Sigmoid colon (tissue), 7 donors: Measurements from ENCODE around the gene OLFML2B. TPM values are rescaled to one million over a fixed set of nuclear protein-coding genes. Genes with fewer than 3 reads are reported as not detected.

Source experiments
- DNase-seq: peaks from one replicate; pipeline ENCODE4 v3.0.0-alpha.2; 2019
- H3K27ac ChIP-seq, 4 donors: fragments of 200-600 bp; sonication (generic); one replicate each; pipeline ENCODE4 v1.5.1; 2016 to 2019; ENCODE audit warnings: mild to moderate bottlenecking in 1 of 4
- H3K27me3 ChIP-seq, 3 donors: fragments of 200-600 bp; sonication (generic); one replicate each; pipeline ENCODE4 v1.5.1; 2019; ENCODE audit warnings: mild to moderate bottlenecking in 1 of 3
- H3K36me3 ChIP-seq, 4 donors: fragments of 200-600 bp; sonication (generic); one replicate each; pipeline ENCODE4 v1.5.1; 2016 to 2019
- H3K4me1 ChIP-seq, 4 donors: fragments of 200-600 bp; sonication (generic); one replicate each; pipeline ENCODE4 v1.5.1; 2017 to 2019
- H3K4me3 ChIP-seq, 4 donors: fragments of 200-600 bp; sonication (generic); one replicate each; pipeline ENCODE4 v1.5.1; 2017 to 2019; ENCODE audit warnings: mild to moderate bottlenecking in 2 of 4, moderate library complexity in 1 of 4
- H3K9me3 ChIP-seq, 4 donors: fragments of 200-600 bp in 3 of 4; sonication (generic) in 3 of 4; one replicate each; pipeline versions ENCODE4 v1.5.1 to v1.6.1; 2013 to 2019
- EP300 ChIP-seq, 4 donors: sonication (generic); formaldehyde crosslinking; IDR thresholded peaks; one replicate each; pipeline ENCODE4 v1.6.1; 2017; ENCODE audit warnings: antibody characterized with exemption in 4 of 4
- POLR2A ChIP-seq, 2 donors: fragments of 450-650 bp; IDR thresholded peaks; one replicate each; pipeline ENCODE4 v1.6.1; 2016; ENCODE audit warnings: antibody characterized with exemption in 2 of 2, mild to moderate bottlenecking in 2 of 2, moderate library complexity in 2 of 2
- POLR2AphosphoS5 ChIP-seq, 4 donors: sonication (generic); formaldehyde crosslinking; IDR thresholded peaks; one replicate each; pipeline ENCODE4 v1.6.1; 2017; ENCODE audit warnings: antibody characterized with exemption in 4 of 4
- WGBS, 2 donors: extraction: QIAGEN DNeasy Blood & Tissue Kit; methylation state at CpG; one replicate each; pipeline ENCODE4 v1.1.7; 2013; 5-methylcytosine and 5-hydroxymethylcytosine counted together
- intact Hi-C: fragments of 100-400 bp; cut with DNase I; formaldehyde crosslinking; loops from one replicate; pipeline ENCODE4 v1.15.1; 2023
- polyA plus RNA-seq, 3 donors: library from polyadenylated mRNA; stranded (reverse); fragments of 200-250 nt; gene quantifications; one replicate each; pipeline ENCODE4 v1.2.3, GENCODE V29; 2013
- total RNA-seq, 4 donors: library from RNA; depleted of rRNA; stranded (reverse); fragments of >200 nt; gene quantifications; one replicate each; pipeline ENCODE4 v1.1.0, GENCODE V29; 2016
- TF ChIP-seq, protein P1 (sequence below), 4 experiments: fragments of 450-650 bp in 3 of 4; fragments of 200-600 bp in 1 of 4; IDR thresholded peaks; one replicate each; pipeline ENCODE4 v1.5.1; 2016 to 2019; ENCODE audit warnings: antibody characterized with exemption in 4 of 4, mild to moderate bottlenecking in 3 of 4, moderate library complexity in 2 of 4
- donor health status: healthy with polysubstance abuse.
- donor health status: Bipolar disorder and iron deficiency.
- donor health status: healthy.

OLFML2B gene
- total and polyA plus RNA-seq, 7 donors = 1.2 to 27.4 (median 14.3) TPM

DNA sequence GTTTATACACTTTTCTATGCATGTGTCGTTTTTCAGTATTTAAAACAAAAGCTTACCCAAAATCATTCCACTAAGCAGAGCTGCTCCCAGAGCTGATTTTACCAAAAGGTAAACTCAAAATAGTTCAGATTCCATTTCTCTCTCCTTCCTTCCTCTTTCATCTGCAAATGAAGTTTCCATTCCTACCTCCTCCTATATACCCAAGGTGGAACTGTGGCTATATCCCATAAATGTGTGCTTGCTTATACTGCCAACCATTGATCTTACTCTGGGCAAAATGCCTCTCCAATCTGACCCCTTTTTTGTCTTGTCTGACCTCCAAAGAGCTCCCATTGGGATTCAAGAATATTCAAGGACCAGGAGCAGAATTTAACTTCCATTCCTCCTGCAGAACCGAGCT lies 9.5 kb downstream of the OLFML2B start:
- 80 to 82% methylated on average over 2 of the region's 2 CpGs for WGBS, 2 donors
- H3K36me3 ChIP-seq = peaks cover 0 to 55% (median 4%) of the 10 kb centered on the region in 4 donors
- intact Hi-C loops = no loop called here

DNA sequence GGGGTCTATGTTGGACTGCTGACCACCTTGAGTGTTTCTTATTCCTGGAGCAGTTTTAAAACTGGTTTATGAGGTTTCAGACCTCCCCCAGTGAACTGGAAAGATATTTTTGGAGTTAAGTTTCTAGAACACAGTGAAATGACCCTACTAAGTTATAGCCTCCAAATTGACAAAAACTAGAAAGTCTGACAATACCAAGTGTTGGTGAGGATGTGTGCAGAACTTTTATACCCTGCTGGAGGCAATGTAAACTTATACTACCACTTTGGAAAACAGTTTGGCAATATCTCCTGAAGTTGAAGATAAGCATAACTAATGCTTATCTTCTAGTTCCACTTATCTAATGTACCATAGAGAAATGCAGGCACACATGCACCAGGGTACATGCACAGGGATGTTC lies 10.4 kb downstream of the OLFML2B start:
- peaks cover 0 to 40% (median 21%) of the 10 kb centered on the region in 4 donors for H3K4me1 ChIP-seq
- no peak overlapping the region for H3K4me3 ChIP-seq
- no peaks in the 10 kb centered on the region for H3K9me3 ChIP-seq
- H3K27me3 ChIP-seq = no peaks in the 10 kb centered on the region
- no peak overlapping the region for H3K27ac ChIP-seq
- TF ChIP-seq POLR2AphosphoS5 (IDR thresholded peaks at IDR 0.05) (no peak), POLR2A (IDR thresholded peaks at IDR 0.05) (no peak), EP300 (IDR thresholded peaks at IDR 0.05) (no peak)
- TF ChIP-seq, protein P1, sequence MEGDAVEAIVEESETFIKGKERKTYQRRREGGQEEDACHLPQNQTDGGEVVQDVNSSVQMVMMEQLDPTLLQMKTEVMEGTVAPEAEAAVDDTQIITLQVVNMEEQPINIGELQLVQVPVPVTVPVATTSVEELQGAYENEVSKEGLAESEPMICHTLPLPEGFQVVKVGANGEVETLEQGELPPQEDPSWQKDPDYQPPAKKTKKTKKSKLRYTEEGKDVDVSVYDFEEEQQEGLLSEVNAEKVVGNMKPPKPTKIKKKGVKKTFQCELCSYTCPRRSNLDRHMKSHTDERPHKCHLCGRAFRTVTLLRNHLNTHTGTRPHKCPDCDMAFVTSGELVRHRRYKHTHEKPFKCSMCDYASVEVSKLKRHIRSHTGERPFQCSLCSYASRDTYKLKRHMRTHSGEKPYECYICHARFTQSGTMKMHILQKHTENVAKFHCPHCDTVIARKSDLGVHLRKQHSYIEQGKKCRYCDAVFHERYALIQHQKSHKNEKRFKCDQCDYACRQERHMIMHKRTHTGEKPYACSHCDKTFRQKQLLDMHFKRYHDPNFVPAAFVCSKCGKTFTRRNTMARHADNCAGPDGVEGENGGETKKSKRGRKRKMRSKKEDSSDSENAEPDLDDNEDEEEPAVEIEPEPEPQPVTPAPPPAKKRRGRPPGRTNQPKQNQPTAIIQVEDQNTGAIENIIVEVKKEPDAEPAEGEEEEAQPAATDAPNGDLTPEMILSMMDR (IDR thresholded peaks at IDR 0.05) = no peak
- H3K36me3 ChIP-seq = peaks cover 0 to 46% (median 4%) of the 10 kb centered on the region in 4 donors
- intact Hi-C loops = no loop called here
- DNase-seq = no peak

More for the DNA sequence above, 9.5 kb downstream of the OLFML2B start:
- H3K9me3 ChIP-seq = no peaks in the 10 kb centered on the region
- no peak for DNase-seq
- no peaks in the 10 kb centered on the region for H3K27me3 ChIP-seq
- peaks cover 0 to 49% (median 24%) of the 10 kb centered on the region in 4 donors for H3K4me1 ChIP-seq
- H3K4me3 ChIP-seq = no peak overlapping the region
- TF ChIP-seq POLR2A (IDR thresholded peaks at IDR 0.05) = no peak
- no peak for TF ChIP-seq POLR2AphosphoS5 (IDR thresholded peaks at IDR 0.05)
- TF ChIP-seq, protein P1 (IDR thresholded peaks at IDR 0.05) = no peak
- no peak for TF ChIP-seq EP300 (IDR thresholded peaks at IDR 0.05)
- no peak overlapping the region for H3K27ac ChIP-seq

DNA sequence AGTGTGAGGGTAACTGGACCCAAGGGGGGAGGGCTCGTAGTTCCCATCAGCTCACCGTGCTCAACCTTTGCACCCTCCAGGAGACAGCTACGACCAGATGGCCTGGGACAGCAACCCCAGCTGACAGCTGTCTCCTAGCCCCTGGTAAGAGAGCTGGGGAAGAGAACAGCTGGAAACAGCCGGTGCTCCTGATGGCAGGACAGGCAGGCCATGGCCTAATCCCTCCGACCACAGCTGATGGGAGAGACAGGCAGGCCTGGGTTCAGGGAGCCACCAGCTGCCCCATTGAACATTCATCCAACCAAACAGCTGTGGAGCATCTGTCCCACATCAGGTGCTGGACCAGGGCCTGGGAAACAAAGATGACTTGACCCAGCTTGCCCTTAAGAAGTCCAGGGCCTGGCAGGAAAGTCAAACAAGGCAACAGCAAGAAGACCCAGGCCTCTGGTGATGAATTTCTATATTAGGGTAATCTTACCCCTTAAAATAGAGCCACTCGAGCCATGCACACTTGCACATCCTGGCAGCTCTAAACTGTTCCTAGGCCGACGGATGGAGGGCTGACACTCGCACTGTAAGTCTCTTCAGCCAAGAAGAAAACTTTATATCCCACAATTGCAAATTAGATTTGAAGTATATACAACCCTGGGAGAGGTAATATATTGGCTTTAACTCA lies 12.2 kb downstream of the OLFML2B start:
- TF ChIP-seq, protein P1 (IDR thresholded peaks at IDR 0.05) = no peak
- TF ChIP-seq EP300 (IDR thresholded peaks at IDR 0.05) (no peak), POLR2A (IDR thresholded peaks at IDR 0.05) (no peak), POLR2AphosphoS5 (IDR thresholded peaks at IDR 0.05) (peak; percentile 44 to 83 (median 72))
- peak overlapping the region in 3 of 4 donors; percentile 4 to 64 (median 58) for H3K27ac ChIP-seq
- peaks cover 0 to 37% (median 21%) of the 10 kb centered on the region in 4 donors for H3K4me1 ChIP-seq
- H3K9me3 ChIP-seq = no peaks in the 10 kb centered on the region
- no peak overlapping the region for H3K4me3 ChIP-seq
- peaks cover 0 to 32% (median 0%) of the 10 kb centered on the region in 4 donors for H3K36me3 ChIP-seq
- no peaks in the 10 kb centered on the region for H3K27me3 ChIP-seq
- intact Hi-C loops = no loop called here
- DNase-seq = peak; percentile 84
- 70 to 78% methylated on average over 9 of the region's 9 CpGs for WGBS, 2 donors

DNA sequence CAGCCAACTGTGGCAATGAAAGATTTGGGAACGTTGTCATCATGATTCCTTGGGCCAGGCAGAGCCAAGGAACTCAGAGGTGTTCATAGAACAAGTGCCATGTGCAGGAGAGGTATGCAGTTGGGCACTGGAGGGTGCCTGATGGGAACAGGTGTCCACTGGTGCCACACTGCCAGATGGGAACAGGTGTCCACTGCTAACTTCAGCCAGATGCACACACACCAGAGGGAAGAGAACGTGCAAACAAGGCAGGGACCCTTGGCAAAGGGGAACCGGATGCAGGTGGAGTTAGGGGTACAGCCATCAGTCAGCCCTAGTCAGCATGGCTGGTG lies 13.5 kb downstream of the OLFML2B start:
- Histone ChIP-seq H3K9me3 (no peaks in the 10 kb centered on the region), H3K27ac (peak overlapping the region in 1 of 4 donors; percentile 58), H3K4me3 (no peak overlapping the region), H3K27me3 (no peaks in the 10 kb centered on the region), H3K4me1 (peaks cover 0 to 37% (median 21%) of the 10 kb centered on the region in 4 donors), H3K36me3 (peaks cover 0 to 32% (median 0%) of the 10 kb centered on the region in 4 donors)
- intact Hi-C loops = no loop called here
- 88% methylated on average over 3 of the region's 3 CpGs for WGBS, 2 donors
- no peak for TF ChIP-seq POLR2AphosphoS5 (IDR thresholded peaks at IDR 0.05)
- DNase-seq = no peak

DNA sequence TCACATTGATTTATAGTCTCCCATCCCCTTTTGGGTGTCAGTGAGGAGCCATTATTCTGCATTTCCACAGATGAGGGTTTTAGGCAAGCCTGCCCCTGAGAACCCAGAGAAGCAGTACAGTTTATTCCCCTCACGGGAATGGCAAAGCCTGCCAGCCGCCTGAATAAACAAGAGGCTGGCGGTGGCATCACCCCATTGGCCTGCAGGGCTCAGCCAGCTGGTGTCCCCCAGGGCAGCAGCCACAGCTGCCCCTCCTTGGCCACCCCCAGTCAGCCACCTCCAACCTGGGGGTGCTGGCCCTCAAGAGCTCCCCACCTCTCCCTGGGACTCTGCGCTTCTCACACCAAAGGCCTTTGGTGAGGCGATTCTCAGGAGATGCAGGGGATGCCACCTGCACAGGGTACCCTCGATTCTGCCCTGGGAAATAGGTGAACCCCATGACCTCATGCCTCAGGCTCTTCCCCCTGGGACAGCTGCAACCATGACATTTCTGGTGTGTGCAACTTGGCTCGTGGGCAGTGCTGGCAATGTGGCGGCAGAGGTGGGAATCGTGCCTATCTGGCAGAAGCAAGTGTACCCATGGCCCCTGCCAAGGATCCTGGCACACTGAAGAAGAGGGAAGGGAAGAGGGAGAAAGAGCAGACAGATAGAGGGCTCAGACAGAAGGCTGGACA lies 14.0 kb downstream of the OLFML2B start:
- H3K4me1 ChIP-seq = peaks cover 0 to 37% (median 21%) of the 10 kb centered on the region in 4 donors
- intact Hi-C loops = no loop called here
- no peaks in the 10 kb centered on the region for H3K27me3 ChIP-seq
- H3K27ac ChIP-seq = peak overlapping the region in 2 of 4 donors; percentile 30 to 58
- H3K9me3 ChIP-seq = no peaks in the 10 kb centered on the region
- peaks cover 0 to 32% (median 0%) of the 10 kb centered on the region in 4 donors for H3K36me3 ChIP-seq
- no peak overlapping the region for H3K4me3 ChIP-seq
- TF ChIP-seq POLR2AphosphoS5 (IDR thresholded peaks at IDR 0.05) (no peak), EP300 (IDR thresholded peaks at IDR 0.05) (no peak)
- 63 to 80% methylated on average over 9 of the region's 9 CpGs for WGBS, 2 donors
- no peak for DNase-seq
